ENCODE measurements around the gene SNAP91.

GRCh38 chr6:83510791-83511190, 198.1 kb downstream of the SNAP91 start:
- no peak for TF ChIP-seq CTCF (IDR thresholded peaks at IDR 0.05; ENCODE audit: insufficient read depth, low read depth, low read length)
- TF ChIP-seq EZH2 (IDR thresholded peaks at IDR 0.05; ENCODE audit: insufficient read depth, low read length) = no peak
